ENCODE measurements around the gene ELOF1. TPM values are rescaled to one million over a fixed set of nuclear protein-coding genes. Genes with fewer than 3 reads are reported as not detected.

ELOF1 gene
- 52.6 and 79.0 TPM in 2 replicates for total RNA-seq

DNA sequence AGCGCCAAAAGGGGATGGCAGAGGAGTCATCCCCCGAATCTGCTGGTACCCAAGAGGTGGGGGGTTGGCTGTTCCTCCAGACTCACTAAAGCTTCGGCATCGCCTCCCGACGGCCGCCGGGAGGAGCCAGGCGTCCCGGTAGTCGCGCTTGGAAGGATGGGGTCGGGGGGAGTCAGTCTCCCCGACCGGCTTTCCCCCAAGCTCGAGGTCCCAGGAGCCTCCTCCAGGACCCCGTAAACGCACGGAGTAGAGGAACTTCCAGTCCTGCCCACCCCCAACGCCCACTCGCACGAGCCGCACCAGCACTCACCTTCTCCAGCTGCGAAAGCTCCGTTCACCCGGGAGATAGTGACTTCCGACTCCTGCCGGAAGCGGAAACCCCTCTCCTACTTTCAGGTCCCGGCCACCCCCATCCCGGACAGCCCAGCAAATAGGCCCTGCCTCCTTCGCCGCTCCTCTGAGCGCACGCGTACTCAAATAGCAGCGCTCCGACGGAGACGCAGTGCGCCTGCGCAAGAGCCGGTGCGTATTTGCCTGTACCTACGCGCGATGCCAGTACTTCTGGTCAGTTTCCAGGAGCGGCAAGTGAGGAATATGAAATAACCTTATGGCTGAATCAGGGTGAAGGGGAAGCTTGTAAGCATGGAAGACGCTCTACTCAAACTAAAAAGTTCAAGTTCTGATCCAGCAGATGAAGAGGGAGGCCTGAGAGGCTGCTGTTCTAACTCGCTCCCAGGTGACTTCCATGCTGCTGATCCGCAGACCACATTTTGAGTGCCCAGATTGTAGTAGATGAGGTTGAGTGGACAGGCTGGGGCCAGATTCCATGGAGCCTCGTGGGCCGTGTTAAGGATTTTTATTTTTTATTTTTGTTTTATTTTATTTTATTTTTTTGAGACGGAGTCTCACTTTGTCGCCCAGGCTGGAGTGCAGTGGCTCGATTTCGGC, at the start of gene ELOF1:
ELOF1 (minus strand) TSS at position 350 of the 948 bp plus-strand sequence. CDS start 4,883 bp downstream, outside the sequence.

DNA sequence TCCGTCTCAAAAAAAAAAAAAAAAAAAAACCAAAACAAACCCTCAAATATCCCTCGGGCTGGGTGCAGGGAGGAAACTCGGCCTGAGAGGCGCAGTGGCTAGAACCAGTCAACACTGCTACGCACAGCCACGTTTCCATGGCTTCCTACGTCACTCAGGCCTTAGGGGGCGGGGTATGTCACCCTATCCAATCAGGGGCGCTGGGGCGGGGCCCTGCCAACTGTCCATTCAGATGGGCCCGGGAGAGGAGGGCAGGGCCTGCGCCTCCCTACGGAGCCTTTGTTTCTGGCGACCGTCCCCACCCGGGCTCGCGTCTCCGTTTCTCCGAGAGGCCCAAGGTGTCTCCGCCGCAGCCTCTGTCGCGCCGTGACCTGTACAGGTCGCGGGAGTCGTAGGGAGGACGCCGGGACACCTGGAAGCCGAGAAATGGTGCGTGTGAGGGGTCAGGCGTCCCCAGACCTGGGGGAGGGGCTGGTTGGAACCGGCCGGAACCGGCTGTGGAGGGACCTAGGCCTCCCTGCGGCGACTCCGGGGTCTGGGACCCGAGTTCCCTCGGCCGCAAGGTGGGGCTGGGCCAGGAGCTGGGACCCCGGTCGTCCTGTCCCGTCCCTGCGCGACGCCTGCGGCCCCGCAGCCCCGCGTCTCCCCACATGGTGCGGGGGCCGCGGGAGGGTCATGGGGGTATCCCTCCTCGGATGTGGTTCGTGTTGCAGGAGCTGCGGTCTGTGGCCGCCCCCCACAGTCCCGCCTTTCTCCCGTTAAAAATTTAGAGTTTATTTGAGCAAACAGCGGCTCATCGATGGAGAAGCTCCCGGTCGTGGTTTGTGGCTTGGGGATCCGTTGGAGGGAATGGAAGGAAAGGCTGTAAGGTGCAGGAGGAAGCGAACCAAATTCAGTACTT, 38.4 kb upstream of the ELOF1 start, which contains the start of gene ZNF627:
ZNF627 (plus strand) TSS at position 282 of the 901 bp plus-strand sequence; CDS start at position 427, 145 bp downstream.

DNA sequence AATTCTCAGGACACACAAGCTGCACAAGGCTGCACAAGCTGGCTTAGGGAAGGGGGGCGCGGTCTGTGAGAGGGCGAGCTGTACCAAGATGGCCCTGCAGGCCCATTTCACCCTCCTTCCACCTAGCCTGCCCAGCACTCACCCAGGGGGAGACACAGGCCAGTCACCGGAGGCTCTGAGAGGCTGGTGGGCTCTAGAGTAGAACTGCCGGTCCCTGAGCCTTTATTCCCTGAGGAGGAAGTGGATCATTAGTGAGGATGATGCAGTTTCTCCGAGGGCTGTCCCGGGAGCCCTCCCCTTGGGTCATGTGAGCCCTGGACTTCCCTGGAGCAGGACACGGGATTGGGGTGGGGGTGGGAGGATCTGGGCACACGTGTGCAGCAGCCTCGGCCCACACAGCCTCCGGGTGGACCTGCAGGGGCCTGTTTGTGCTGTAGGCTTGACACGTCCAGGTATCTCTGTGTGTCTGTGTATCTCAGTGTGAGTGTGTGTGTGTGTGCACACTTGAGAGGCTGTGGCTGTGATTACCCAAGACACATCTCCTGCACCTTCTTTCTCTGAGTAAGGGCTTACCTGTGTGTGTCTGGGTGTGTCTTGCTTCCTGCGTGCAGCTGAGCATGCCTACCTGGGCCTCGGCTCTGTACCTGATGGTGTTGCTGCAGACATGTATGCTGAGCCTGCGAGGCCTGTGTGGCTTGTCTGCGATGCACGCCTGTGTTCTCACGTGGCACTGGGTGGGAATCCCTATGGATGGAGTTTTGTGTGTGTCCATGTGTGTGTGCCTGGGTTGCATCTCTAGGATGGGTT, 18.6 kb upstream of the ELOF1 start, which contains the start of gene ACP5:
ACP5 (minus strand) TSS at position 195 of the 807 bp plus-strand sequence. CDS start 328 bp downstream, outside the sequence.

DNA sequence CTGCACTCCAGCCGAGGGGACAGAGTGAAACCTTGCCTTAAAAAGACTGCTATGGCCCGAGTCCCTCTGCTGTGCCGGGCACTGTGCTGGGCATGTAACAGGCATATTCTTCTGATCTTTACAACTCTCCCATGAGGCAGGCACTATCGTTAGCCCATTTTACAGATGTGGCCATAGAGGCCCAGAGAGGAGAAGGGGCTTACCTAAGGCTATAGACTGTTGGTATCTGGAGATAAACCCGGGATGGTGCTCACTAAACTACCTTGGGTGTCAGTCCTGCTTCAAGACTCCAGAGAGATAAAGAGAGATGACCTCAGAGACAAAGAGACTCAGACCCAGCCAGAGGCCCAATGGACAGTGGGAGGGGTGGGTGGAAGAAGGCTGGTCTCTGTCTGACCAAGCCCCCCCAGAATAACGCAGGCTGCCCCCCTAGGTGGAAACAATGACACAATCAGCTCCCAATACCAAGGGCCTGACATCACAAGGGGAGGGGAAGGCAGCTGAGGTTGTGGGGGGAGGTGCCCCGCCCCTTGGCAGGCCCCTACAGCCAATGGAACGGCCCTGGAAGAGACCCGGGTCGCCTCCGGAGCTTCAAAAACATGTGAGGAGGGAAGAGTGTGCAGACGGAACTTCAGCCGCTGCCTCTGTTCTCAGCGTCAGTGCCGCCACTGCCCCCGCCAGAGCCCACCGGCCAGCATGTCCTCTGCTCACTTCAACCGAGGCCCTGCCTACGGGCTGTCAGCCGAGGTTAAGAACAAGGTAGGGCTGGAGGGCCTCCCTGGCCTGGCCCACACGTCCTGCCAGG, 20.6 kb downstream of the ELOF1 start, which contains the start of gene CNN1:
CNN1 (plus strand) TSS at position 620 of the 805 bp plus-strand sequence; CDS start at position 697, 77 bp downstream.

DNA sequence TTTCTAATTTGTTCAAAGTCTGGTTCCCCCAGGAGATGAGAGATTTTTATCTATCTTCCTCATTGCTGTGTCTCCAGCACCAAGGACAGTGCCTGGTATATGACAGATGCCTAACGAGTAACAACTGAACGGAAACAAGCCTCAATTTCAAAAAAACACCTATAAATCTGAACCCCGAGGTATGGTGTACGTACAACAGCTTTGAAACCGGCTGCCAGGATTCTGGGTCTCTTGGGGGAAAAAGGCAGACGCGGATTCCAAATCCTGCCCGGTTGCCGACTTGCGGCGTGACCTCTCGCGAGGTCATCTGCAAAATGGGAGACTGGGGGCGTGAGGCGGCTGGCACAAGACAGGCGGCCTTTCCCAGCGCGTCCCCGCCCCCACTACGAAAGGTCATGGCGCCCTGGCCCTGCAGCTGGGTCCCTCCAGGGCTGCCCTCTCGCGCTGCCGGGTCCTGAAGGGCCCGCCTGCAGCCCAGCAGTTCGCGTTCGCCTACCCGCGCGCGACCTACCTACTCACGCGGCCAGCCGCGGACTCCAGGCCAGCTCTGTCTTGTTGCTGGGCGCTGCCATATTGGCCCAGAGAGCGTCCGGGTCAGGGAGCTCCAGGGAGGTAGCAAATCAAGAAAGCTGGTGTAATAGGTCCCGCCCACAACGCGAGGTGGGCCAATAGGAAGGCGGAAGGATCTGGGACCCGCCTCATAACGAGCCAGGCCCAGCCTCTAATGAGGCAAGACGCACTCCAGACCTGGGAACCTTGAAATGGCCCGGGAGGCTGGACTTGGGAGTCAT, 30.3 kb downstream of the ELOF1 start, which contains the start of gene ECSIT:
ECSIT (minus strand) TSS at position 584 of the 791 bp plus-strand sequence. CDS start 9,964 bp downstream, outside the sequence.

DNA sequence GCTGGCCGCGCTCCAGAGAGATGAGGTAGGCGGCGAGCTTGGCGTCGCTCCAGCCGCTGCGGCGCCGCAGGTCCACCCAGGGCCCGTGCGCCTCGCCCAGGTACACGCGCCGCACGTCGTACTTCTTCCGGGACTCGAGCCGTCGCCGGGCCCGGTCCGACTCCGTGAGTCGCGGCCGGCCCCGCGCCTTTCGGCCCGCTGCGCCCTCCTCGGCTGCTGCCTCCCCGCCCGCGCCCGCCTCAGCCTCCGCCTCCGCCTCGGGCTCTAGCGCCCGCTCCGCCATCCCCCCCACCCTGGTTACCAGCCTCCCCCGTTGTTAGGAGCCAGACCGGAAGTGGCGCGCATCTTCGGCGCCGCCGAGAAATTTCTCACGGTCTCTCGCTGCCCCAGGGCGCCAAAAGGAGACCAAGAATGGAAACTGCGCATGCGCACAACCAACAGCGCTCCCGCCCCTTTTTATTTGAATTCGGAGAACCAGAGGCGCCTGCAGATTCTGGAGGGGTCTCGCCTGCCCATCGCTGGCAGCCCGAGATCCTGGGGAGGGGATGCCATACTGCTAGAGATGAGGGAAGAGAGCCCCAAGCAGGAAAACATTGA, 53.4 kb downstream of the ELOF1 start, which contains the start of gene ZNF653:
ZNF653 (minus strand) TSS at position 336 of the 597 bp plus-strand sequence; CDS start at position 283, 53 bp downstream.

Other genes with a start within 250 kb of the ELOF1 start
- 6.2 and 13.3 TPM in 2 replicates for gene RAB3D, start 219.6 kb downstream of the ELOF1 start, total RNA-seq
- 215 and 295 TPM in 2 replicates for gene TMEM205, start 213.0 kb downstream of the ELOF1 start, total RNA-seq
- gene CCDC159, start 212.7 kb downstream of the ELOF1 start, total RNA-seq: 4.4 and 9.5 TPM in 2 replicates
- gene PLPPR2, start 203.8 kb downstream of the ELOF1 start, total RNA-seq: 6.2 and 18.5 TPM in 2 replicates
- 1.6 and 4.2 TPM in 2 replicates for gene SWSAP1, start 184.6 kb downstream of the ELOF1 start, total RNA-seq
- 4.9 and 10.9 TPM in 2 replicates for gene EPOR, start 174.9 kb downstream of the ELOF1 start, total RNA-seq
- 0.16 and 1.0 TPM in 2 replicates for gene RGL3, start 139.9 kb downstream of the ELOF1 start, total RNA-seq
- gene ODAD3, start 124.1 kb downstream of the ELOF1 start, total RNA-seq: 0.16 TPM in 1 of 2 replicates, not detected in the other
- 208 and 334 TPM in 2 replicates for gene PRKCSH, start 123.6 kb downstream of the ELOF1 start, total RNA-seq
- gene ELAVL3, start 78.2 kb downstream of the ELOF1 start, total RNA-seq: under 0.01 TPM in 1 of 2 replicates, not detected in the other
- gene ZNF653, start 53.4 kb downstream of the ELOF1 start, total RNA-seq: 6.1 and 6.4 TPM in 2 replicates
- gene ECSIT, start 30.1 kb downstream of the ELOF1 start, total RNA-seq: 52.4 and 69.1 TPM in 2 replicates
- 54.9 and 84.6 TPM in 2 replicates for gene CNN1, start 20.4 kb downstream of the ELOF1 start, total RNA-seq
- 1.1 and 17.5 TPM in 2 replicates for gene ACP5, start 18.4 kb upstream of the ELOF1 start, total RNA-seq
- gene ZNF627, start 38.3 kb upstream of the ELOF1 start, total RNA-seq: 10.3 and 11.0 TPM in 2 replicates
- gene ZNF823, start 179.7 kb upstream of the ELOF1 start, total RNA-seq: 4.2 TPM in 2 replicates
- 2.3 and 3.9 TPM in 2 replicates for gene ZNF441, start 207.8 kb upstream of the ELOF1 start, total RNA-seq
- gene ZNF491, start 239.3 kb upstream of the ELOF1 start, total RNA-seq: 0.33 and 0.51 TPM in 2 replicates